ENCODE data around the gene METTL1. TPM values are rescaled to one million over a fixed set of nuclear protein-coding genes. Genes with fewer than 3 reads are reported as not detected.

METTL1 gene
- polyA plus RNA-seq, 1 donor, result 22.8 TPM

- no peaks in the 10 kb centered on the region for H3K9me3 ChIP-seq (ENCODE audit: control insufficient read depth, low read depth, low read length)
- H3K4me1 ChIP-seq (ENCODE audit: control insufficient read depth, insufficient read depth, low read length), result peaks cover 11% of the 10 kb centered on the region
- peak within 1 kb of the TSS; percentile 92 for H3K4me3 ChIP-seq (ENCODE audit: low read length)
- WGBS (ENCODE audit: insufficient coverage, low lambda C conversion rate), result no CpG with 5 or more reads among the region's 29 CpGs
- peaks cover 33% of the 10 kb centered on the region for H3K36me3 ChIP-seq (ENCODE audit: control insufficient read depth, insufficient read depth, low read length)
- peak; percentile 97 to 99 for DNase-seq
- peaks cover 29% of the 10 kb centered on the region for H3K27me3 ChIP-seq (ENCODE audit: control insufficient read depth, insufficient read depth, low read length)
- H3K27ac ChIP-seq (ENCODE audit: low read length), result peak within 1 kb of the TSS; percentile 90
Observed at GRCh38 chr12:57744777-57745484, 27.0 kb downstream of the METTL1 start, which contains the start of gene TSPAN31. TSS of gene TSPAN31 (plus strand) at chr12:57745039. CDS start at chr12:57745155, 116 bp downstream.

DNA sequence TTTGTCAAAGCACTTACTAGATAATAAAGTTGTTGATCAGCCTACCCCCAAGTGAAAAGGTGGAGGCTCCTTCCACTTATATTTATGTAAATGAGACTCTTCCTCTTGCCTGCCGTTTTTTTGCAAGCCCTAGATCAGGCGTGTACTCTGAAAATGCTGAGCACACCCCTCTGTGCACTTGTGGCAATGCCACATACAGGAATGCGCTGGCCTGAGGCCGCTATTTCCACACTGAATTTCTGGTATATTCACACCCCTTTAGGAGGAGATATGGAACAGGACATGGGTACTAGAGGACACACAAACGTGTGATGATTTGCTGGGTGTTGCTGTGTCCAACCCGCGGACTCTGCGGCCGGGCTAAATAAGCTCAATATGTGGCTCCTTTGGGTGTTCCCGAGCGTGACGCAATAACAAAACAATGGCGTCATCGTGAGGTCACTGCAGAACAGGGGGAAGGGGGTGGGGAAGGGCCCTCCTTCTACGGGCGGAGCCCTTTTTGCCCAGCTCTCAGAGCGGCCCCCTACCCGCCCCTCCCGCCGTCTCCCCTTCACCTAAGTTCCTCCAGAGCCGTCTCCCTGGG, 27.6 kb downstream of the METTL1 start:
- peak in 1 of 2 donors; percentile 77 for DNase-seq
- Histone ChIP-seq H3K36me3 (ENCODE audit: control insufficient read depth, insufficient read depth, low read length) (peaks cover 29% of the 10 kb centered on the region), H3K9me3 (ENCODE audit: control insufficient read depth, low read depth, low read length) (no peaks in the 10 kb centered on the region), H3K4me1 (ENCODE audit: control insufficient read depth, insufficient read depth, low read length) (peaks cover 11% of the 10 kb centered on the region), H3K27me3 (ENCODE audit: control insufficient read depth, insufficient read depth, low read length) (peaks cover 35% of the 10 kb centered on the region), H3K4me3 (ENCODE audit: low read length) (peak overlapping the region; percentile 92), H3K27ac (ENCODE audit: low read length) (peak overlapping the region; percentile 90)
- no CpG with 5 or more reads among the region's 21 CpGs for WGBS (ENCODE audit: insufficient coverage, low lambda C conversion rate)

DNA sequence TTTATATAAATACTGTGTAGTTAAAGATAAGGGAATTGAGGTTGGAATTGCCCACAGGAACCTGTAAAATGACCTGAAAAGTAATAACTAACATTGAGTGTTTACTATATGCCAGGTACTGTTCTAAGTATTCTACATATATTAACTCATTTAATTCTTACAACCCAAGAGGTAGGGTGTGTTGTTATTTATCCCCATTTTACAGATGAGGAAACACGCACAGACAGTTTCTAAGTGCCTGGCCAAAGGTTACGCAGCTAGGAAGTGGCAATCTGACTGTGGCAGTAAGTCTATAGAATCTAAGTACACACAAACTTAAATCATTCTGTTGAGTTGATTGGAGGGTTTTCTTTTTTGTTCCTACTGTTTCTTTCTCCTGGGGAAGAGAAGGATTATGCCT, 28.1 kb downstream of the METTL1 start:
- DNase-seq, result no peak
- H3K36me3 ChIP-seq (ENCODE audit: control insufficient read depth, insufficient read depth, low read length), result peaks cover 24% of the 10 kb centered on the region
- H3K9me3 ChIP-seq (ENCODE audit: control insufficient read depth, low read depth, low read length), result no peaks in the 10 kb centered on the region
- H3K27me3 ChIP-seq (ENCODE audit: control insufficient read depth, insufficient read depth, low read length), result peaks cover 41% of the 10 kb centered on the region
- no CpG with 5 or more reads among the region's 2 CpGs for WGBS (ENCODE audit: insufficient coverage, low lambda C conversion rate)
- no peak overlapping the region for H3K27ac ChIP-seq (ENCODE audit: low read length)
- H3K4me1 ChIP-seq (ENCODE audit: control insufficient read depth, insufficient read depth, low read length), result peaks cover 11% of the 10 kb centered on the region
- no peak overlapping the region for H3K4me3 ChIP-seq (ENCODE audit: low read length)

DNA sequence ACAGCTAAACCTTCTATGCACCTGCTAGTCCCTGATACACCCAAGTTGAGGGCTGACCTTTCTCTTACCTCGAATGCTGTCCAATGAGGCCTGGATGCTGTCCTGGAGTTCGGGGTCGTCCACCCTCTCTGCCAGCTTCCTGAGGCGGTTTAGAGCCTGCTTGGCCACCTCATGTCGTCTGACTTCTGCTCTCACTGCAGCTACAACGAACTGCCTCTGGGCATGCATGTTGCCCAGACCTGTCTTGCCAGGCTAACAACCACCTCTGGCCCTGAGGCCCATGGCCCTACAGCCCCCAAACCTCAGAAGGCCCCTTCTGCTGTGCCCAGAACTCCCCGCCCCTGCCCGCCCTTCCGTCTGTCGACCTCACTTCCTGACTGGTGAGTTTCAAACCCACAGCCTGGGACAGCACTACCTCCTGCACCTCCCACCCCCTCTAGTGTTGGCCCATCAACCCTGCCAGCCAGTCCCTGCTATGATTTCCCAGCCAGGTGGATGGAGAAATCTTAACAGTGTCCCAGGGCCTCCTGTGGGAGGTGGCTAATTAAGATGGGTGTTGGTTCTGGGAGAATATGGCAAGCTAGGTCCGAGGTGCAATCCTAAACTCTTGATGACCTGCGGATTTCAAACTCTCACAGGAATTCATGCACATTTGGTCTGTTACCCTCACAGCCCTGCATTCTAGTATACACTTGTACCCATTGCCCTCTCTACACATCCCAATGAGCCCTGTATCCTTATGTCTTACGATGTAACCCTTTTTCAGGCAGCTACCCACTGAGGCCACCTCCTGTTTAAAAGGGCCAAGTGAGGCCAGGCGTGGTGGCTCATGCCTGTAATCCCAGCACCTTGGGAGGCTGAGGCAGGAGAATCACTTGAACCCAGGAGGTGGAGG, 29.8 kb downstream of the METTL1 start:
- H3K27ac ChIP-seq (ENCODE audit: low read length), result no peak overlapping the region
- H3K27me3 ChIP-seq (ENCODE audit: control insufficient read depth, insufficient read depth, low read length), result peaks cover 56% of the 10 kb centered on the region
- H3K4me3 ChIP-seq (ENCODE audit: low read length), result no peak overlapping the region
- H3K9me3 ChIP-seq (ENCODE audit: control insufficient read depth, low read depth, low read length), result peaks cover 4% of the 10 kb centered on the region
- DNase-seq, result no peak
- peaks cover 15% of the 10 kb centered on the region for H3K4me1 ChIP-seq (ENCODE audit: control insufficient read depth, insufficient read depth, low read length)
- WGBS (ENCODE audit: insufficient coverage, low lambda C conversion rate), result no CpG with 5 or more reads among the region's 14 CpGs
- peaks cover 9% of the 10 kb centered on the region for H3K36me3 ChIP-seq (ENCODE audit: control insufficient read depth, insufficient read depth, low read length)

DNA sequence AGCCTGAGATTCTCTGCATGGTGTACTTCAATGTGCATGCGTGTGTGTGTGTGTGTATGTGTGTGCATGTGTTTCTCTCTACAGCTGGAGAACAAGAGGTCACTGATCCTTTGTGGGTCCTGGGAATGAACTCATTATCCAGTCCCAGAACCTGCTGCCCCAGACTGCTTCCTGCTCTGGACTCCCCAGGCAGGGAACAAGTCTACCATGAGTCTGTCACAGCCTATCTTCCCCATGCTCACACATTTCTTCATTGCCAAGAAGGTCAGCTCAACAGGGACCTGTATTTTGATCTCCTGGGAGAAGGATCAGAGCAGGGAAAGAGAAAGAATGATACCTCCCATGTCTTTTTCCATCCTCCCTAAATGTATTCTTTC, 30.5 kb downstream of the METTL1 start:
- no CpG with 5 or more reads among the region's 1 CpG for WGBS (ENCODE audit: insufficient coverage, low lambda C conversion rate)
- Histone ChIP-seq H3K9me3 (ENCODE audit: control insufficient read depth, low read depth, low read length) (peaks cover 7% of the 10 kb centered on the region), H3K36me3 (ENCODE audit: control insufficient read depth, insufficient read depth, low read length) (peaks cover 3% of the 10 kb centered on the region), H3K27me3 (ENCODE audit: control insufficient read depth, insufficient read depth, low read length) (peaks cover 62% of the 10 kb centered on the region), H3K4me1 (ENCODE audit: control insufficient read depth, insufficient read depth, low read length) (peaks cover 19% of the 10 kb centered on the region), H3K27ac (ENCODE audit: low read length) (no peak overlapping the region), H3K4me3 (ENCODE audit: low read length) (no peak overlapping the region)
- no peak for DNase-seq

GRCh38 chr12:57740656-57741412, 31.1 kb downstream of the METTL1 start:
- no peak overlapping the region for H3K4me3 ChIP-seq (ENCODE audit: low read length)
- no CpG with 5 or more reads among the region's 5 CpGs for WGBS (ENCODE audit: insufficient coverage, low lambda C conversion rate)

GRCh38 chr12:57739914-57740538, 31.9 kb downstream of the METTL1 start:
- Histone ChIP-seq H3K9me3 (ENCODE audit: control insufficient read depth, low read depth, low read length) (peaks cover 7% of the 10 kb centered on the region), H3K4me3 (ENCODE audit: low read length) (no peak overlapping the region), H3K36me3 (ENCODE audit: control insufficient read depth, insufficient read depth, low read length) (no peaks in the 10 kb centered on the region), H3K27me3 (ENCODE audit: control insufficient read depth, insufficient read depth, low read length) (peaks cover 76% of the 10 kb centered on the region), H3K4me1 (ENCODE audit: control insufficient read depth, insufficient read depth, low read length) (peaks cover 13% of the 10 kb centered on the region), H3K27ac (ENCODE audit: low read length) (no peak overlapping the region)
- no peak for DNase-seq
- WGBS (ENCODE audit: insufficient coverage, low lambda C conversion rate), result no CpG with 5 or more reads among the region's 10 CpGs

More at GRCh38 chr12:57740656-57741412, 31.1 kb downstream of the METTL1 start:
- Histone ChIP-seq H3K9me3 (ENCODE audit: control insufficient read depth, low read depth, low read length) (peaks cover 7% of the 10 kb centered on the region), H3K4me1 (ENCODE audit: control insufficient read depth, insufficient read depth, low read length) (peaks cover 18% of the 10 kb centered on the region), H3K36me3 (ENCODE audit: control insufficient read depth, insufficient read depth, low read length) (no peaks in the 10 kb centered on the region), H3K27me3 (ENCODE audit: control insufficient read depth, insufficient read depth, low read length) (peaks cover 68% of the 10 kb centered on the region), H3K27ac (ENCODE audit: low read length) (no peak overlapping the region)
- DNase-seq, result no peak

DNA sequence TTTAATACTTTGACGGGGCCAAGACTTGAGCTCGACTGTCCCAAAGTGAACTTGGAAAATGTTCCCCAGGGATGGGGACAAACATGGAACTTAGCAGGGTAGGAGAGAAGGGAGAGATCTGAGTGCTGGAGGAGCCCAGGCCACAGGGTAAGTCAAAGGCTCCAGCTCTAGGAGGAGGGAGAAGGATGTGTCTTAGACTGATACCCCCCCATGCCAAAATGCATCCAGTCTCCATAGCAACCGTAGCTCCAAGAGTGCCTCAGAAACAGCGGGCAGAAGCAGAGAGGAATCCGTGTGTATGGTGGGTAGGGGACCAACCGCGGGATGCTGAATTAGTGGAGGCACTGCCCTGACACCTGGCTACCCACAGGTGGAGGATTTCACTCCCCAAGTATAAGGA, 32.5 kb downstream of the METTL1 start:
- H3K36me3 ChIP-seq (ENCODE audit: control insufficient read depth, insufficient read depth, low read length), result no peaks in the 10 kb centered on the region
- peaks cover 13% of the 10 kb centered on the region for H3K4me1 ChIP-seq (ENCODE audit: control insufficient read depth, insufficient read depth, low read length)
- H3K27ac ChIP-seq (ENCODE audit: low read length), result no peak overlapping the region
- WGBS (ENCODE audit: insufficient coverage, low lambda C conversion rate), result no CpG with 5 or more reads among the region's 7 CpGs
- peaks cover 83% of the 10 kb centered on the region for H3K27me3 ChIP-seq (ENCODE audit: control insufficient read depth, insufficient read depth, low read length)
- no peak overlapping the region for H3K4me3 ChIP-seq (ENCODE audit: low read length)
- H3K9me3 ChIP-seq (ENCODE audit: control insufficient read depth, low read depth, low read length), result peaks cover 7% of the 10 kb centered on the region
- DNase-seq, result no peak

DNA sequence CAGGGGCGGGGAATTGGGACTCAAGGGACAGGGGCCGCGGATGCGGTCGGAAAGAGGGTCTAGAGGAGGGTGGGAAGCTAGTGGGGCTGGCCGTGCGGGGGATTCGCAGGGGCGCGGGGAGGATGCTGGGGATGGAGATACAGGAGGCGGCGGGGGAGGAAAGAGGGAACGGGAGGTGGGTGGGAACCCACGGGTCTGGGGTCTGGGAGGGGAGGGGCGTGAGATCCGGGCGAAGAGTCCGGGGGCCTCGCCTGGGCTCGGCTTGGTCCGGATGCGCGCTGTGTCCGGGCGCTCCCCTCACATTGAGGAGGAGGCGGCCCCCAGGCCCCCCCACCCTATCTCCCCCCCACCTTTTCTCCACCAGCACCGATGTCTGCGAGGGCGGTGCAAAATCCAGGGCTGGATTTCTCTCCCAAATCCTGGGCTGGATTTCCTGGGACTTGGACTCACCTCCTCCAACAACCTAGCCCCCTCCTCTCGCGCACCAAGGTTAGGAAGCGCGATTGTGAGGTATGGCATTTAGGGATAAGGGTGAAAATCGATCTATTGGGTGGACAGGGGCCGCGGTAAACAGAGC, 33.2 kb downstream of the METTL1 start, which contains the start of gene AGAP2:
TSS of gene AGAP2 (minus strand) at position 82 of the 577 bp plus-strand sequence. CDS start 496 bp downstream, outside the sequence.
- H3K36me3 ChIP-seq (ENCODE audit: control insufficient read depth, insufficient read depth, low read length), result no peaks in the 10 kb centered on the region
- peaks cover 7% of the 10 kb centered on the region for H3K9me3 ChIP-seq (ENCODE audit: control insufficient read depth, low read depth, low read length)
- WGBS (ENCODE audit: insufficient coverage, low lambda C conversion rate), result no CpG with 5 or more reads among the region's 36 CpGs
- H3K4me1 ChIP-seq (ENCODE audit: control insufficient read depth, insufficient read depth, low read length), result peaks cover 8% of the 10 kb centered on the region
- no peak within 1 kb of the TSS for H3K4me3 ChIP-seq (ENCODE audit: low read length)
- no peak within 1 kb of the TSS for H3K27ac ChIP-seq (ENCODE audit: low read length)
- H3K27me3 ChIP-seq (ENCODE audit: control insufficient read depth, insufficient read depth, low read length), result peaks cover 89% of the 10 kb centered on the region
- no peak for DNase-seq
